ENCODE data around the gene DIP2A.
"Not testable (repeated sequence)": the region's sequence is repeated elsewhere in the genome, so short reads cannot be mapped to it uniquely, and the experiment has no call there.

The DIP2A gene

GRCh38 chr21:46527393-46527792 lies 68.7 kb downstream of the DIP2A start:
- not testable (repeated sequence) for DNase-seq (ENCODE audit: low read depth in 2 of 2)

- DNase-seq (ENCODE audit: low read depth in 2 of 2): no peak
Measured at GRCh38 chr21:46527801-46528200, 69.1 kb downstream of the DIP2A start.

DNA sequence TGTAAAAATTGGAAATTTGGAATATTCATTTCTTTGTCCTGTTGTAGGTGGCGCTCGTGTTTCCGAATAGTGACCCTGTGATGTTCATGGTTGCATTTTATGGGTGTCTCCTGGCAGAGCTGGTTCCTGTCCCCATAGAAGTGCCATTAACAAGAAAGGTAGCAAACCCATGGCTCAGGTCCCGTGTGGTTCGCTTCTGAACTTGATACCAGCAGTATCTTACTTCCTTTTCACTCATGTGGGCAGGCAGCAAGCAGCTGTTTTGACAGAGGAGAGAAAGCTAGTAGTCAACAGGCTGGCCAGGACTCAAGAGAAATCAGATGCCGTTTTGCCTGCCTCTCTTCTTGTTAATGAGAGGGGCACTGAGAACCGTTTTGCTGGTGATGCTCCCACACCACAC lies 73.4 kb downstream of the DIP2A start:
- no peak for DNase-seq (ENCODE audit: low read depth in 2 of 2)

- DNase-seq (ENCODE audit: low read depth in 2 of 2): no peak
Measured at GRCh38 chr21:46537026-46537425, 78.3 kb downstream of the DIP2A start.

- no peak for DNase-seq (ENCODE audit: low read depth in 2 of 2)
Measured at GRCh38 chr21:46538262-46538661, 79.6 kb downstream of the DIP2A start.

GRCh38 chr21:46538851-46539666 lies 80.4 kb downstream of the DIP2A start:
- no peak for DNase-seq (ENCODE audit: low read depth in 2 of 2)

- no peak for DNase-seq (ENCODE audit: low read depth in 2 of 2)
Measured at GRCh38 chr21:46540087-46540710, 81.5 kb downstream of the DIP2A start.

- no peak for DNase-seq (ENCODE audit: low read depth in 2 of 2)
Measured at GRCh38 chr21:46542588-46543124, 84.0 kb downstream of the DIP2A start.

GRCh38 chr21:46543306-46543705 lies 84.6 kb downstream of the DIP2A start:
- no peak for DNase-seq (ENCODE audit: low read depth in 2 of 2)

DNA sequence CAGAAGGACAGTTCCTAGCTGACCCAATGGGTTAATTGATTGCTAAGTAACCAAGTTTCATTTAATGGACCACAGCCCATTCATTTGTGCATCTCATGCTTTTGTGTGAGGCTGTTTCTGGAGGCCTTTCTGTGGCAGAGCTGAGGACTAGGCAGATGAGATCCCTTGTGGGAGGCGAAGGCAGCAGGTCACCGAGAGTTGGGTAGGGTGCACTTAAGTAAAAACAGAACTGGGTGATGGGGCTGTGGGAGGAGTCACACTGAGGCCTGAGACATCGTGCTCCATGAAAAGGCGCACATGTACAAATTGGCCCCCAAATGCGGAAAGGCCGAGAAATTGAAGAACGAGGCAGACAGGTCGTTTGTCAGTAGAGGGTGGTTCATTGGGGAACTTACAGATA lies 85.3 kb downstream of the DIP2A start:
- no peak for DNase-seq (ENCODE audit: low read depth in 2 of 2)

DNA sequence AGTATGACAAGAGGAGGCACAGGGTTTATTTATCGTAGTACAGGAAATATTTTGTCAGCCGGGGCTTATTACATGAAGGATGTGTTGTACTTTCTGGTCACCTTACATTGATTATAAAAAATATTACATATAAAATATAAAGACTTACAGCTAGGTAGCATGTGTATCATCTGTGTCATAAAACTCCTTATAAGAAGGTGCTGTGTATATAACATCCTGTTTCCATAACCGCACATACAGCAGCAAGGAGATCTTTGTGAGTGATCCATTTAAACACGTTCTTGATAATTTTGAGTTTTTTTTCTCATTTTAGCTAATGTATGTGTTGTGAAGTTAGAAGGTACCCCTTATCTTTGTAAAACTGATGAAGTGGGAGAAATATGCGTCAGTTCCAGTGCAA lies 86.1 kb downstream of the DIP2A start:
- no peak for DNase-seq (ENCODE audit: low read depth in 2 of 2)

DNA sequence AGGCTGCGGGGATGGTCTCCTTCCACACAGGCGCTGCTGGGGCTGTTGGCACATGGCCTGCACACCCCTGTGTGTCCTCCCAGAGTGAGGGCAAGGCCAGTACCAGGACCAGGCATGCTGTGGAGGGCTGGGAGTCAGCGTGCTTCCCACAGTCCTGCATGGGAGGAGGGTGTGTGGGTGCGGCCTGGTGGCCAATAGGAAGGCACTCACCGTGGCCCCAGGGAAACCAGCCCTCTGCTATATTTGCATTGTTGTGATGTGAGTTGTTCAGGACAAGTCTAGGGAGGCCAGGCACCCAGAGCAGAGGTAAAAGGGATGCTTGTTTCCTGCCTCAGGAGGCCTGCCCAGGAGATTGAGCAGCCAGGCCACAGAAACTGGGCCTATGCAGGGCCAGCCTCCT lies 86.7 kb downstream of the DIP2A start:
- no peak for DNase-seq (ENCODE audit: low read depth in 2 of 2)

DNA sequence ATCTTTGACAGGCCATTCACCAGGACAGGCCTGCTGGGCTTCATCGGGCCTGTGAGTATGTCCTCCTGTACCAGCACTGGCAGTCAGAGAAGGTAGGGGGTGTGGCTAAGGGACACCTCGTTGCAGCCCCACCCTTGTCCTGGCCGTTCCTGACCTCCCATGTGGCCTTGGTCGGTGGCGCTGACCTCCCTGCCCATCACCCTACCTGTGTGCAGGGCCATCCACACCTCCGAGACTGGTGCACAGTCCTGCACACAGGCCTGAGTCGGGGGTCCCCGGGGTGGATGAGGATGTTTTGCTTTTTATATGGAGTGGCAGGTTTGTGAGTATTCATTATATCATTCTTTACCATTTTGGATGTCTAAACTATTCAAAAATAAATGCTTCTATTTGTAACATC lies 87.2 kb downstream of the DIP2A start:
- DNase-seq (ENCODE audit: low read depth in 2 of 2): no peak

- DNase-seq (ENCODE audit: low read depth in 2 of 2): no peak
Measured at GRCh38 chr21:46546799-46547198, 88.1 kb downstream of the DIP2A start.

DNA sequence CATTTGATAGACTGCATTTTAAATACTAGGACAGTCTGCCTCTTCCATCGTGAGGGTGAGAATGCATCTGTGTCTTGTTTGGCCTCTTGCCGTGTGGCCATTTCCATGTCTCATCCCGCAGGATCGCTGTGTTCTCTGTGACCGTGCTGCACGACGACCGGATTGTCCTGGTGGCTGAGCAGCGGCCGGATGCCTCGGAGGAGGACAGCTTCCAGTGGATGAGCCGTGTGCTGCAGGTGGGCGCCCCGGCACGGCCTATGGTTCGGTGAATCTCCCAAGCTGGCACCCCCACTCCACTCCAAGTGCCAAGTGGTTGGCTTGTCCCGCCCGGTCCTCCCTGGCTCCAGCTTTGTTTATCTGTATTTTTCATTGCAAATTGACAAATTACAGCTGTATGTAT lies 91.0 kb downstream of the DIP2A start:
- DNase-seq (ENCODE audit: low read depth in 2 of 2): no peak

DNA sequence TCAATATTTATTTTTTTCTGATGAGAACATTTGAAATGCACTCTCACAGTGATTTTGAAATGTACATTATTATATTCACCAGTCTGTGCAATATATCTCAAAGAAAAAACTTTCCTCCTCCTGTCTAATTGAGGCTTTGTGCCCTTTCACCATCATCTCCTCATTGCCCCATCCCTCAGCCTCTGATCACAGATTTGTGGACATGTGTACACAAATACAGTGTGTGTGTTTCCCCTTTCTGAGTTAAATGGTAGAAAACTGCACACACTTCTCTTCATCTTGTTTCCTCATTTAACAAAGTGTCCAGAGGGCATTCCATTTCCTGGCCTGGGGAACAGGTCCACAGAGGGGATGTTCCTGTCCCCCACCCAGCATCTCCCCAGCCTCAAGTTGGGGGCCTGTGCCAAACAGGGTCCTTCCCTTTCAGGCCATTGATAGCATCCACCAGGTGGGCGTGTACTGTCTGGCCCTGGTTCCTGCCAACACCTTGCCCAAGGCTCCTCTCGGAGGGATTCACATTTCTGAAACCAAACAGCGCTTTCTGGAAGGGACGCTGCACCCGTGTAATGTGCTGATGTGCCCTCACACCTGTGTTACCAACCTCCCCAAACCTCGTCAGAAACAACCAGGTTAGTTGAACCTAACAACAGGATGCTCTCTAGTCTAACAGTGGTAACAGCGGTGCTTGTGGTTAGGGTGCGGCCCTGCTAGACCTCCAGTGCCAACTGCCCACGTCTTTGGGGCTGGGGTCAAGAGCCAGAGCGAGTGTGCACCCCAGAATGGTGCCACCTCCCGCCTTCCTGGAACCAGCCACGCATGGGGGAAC lies 91.6 kb downstream of the DIP2A start:
- no peak for DNase-seq (ENCODE audit: low read depth in 2 of 2)

DNA sequence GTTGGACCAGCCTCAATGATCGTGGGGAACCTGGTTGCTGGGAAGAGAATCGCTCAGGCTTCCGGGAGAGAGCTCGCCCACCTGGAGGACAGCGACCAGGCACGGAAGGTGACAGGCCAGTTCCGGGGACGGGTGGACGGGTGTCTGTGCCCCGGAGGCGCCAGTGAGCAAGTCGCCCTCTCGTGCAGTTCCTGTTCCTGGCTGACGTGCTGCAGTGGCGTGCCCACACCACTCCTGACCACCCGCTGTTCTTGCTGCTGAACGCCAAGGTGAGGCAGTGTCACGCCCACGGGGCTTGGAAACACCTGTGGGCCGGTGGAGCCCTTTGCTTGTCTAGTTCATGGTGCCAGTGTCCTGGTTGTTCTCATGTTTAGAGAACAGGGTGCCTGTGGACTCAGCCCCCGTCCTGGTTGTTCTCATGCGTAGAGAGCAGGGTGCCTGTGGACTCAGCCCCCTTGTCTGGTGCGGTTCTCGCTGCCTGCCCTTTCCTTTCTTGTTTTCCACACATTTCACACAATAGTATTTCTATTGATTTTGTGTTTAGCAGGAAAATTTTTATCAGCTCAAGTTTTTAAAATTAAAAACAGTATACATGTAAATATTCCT lies 93.0 kb downstream of the DIP2A start:
- DNase-seq (ENCODE audit: low read depth in 2 of 2): peak in 1 of 2 donors; percentile 21

DNA sequence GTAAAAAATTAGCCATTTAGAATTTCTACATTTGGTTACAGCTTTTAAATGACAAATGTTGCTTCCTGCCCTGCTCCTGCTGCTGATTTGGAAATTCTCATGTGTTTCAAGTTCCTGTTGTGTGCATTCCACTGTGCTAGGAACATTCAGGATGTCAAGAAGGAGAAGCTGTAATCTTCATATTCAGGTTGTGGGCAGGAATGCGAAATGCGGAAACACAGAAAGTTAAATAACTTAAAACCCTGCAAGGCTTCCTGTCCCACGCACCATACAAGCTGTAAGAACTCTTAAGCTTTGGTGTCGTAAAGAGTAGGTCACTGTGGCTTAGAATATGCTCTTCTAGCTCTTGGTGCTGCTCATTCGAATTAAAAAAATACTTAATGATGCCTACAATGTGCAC lies 93.6 kb downstream of the DIP2A start:
- no peak for DNase-seq (ENCODE audit: low read depth in 2 of 2)

DNA sequence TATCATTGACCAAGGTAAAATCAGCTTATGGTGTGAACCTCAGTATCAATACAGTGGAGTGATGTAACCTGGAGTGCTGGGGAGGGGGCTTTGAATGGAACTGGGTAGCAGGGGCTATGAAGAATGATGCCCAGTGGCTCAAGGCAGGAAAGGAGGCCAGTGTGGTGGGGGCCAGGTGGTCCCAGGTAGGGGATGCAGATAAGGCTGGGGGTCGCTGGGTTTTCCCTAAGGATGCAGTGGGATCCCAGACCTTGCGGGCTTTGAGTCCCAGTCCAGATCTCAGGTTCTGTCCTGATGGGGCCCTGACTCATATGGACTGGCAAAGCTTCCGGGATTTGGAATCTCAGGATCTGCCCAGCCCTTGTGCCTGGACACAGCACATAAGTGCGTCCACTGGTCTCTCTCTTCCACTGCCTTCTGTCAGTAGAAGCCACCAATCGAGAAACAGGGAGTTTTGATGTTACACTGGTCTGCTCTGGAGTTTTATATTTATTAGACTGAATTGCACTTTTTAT lies 94.2 kb downstream of the DIP2A start:
- no peak for DNase-seq (ENCODE audit: low read depth in 2 of 2)

DNA sequence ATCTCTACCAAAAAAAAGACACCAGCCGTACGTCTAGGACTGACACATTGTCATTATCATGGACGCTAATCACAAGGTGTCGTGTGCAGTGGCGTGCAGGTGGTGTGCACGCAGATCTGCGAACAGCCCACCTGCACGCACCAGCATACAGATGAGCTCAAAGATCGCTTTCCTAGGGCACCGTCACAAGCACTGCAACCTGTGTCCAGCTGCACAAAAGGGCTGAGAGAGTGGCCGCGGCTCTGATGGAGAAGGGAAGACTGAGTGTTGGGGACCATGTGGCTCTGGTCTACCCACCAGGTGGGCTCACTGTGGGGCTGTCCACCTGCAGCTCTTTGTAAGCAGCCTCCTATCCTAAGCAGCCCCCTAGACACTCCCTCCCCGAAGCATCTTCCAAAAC lies 95.3 kb downstream of the DIP2A start:
- DNase-seq (ENCODE audit: low read depth in 2 of 2): no peak

- DNase-seq (ENCODE audit: low read depth in 2 of 2): no peak
Measured at GRCh38 chr21:46554431-46555224, 95.9 kb downstream of the DIP2A start.
